ENCODE data around the gene BMP15.

BMP15 gene

DNA sequence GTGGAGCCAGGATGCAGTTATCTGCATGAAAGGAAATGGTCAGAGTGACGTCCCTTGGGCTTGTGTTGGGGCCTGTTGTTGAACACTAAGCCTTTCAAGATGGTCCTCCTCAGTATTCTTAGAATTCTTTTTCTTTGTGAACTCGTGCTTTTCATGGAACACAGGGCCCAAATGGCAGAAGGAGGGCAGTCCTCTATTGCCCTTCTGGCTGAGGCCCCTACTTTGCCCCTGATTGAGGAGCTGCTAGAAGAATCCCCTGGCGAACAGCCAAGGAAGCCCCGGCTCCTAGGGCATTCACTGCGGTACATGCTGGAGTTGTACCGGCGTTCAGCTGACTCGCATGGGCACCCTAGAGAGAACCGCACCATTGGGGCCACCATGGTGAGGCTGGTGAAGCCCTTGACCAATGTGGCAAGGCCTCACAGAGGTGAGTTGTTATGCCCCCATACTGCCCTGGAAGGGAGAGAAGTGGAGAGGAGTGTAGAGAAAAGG, at the start of gene BMP15:
TSS of gene BMP15 (plus strand) at position 51 of the 492 bp plus-strand sequence. CDS start at position 100, 49 bp downstream.
- TF ChIP-seq, protein P1, sequence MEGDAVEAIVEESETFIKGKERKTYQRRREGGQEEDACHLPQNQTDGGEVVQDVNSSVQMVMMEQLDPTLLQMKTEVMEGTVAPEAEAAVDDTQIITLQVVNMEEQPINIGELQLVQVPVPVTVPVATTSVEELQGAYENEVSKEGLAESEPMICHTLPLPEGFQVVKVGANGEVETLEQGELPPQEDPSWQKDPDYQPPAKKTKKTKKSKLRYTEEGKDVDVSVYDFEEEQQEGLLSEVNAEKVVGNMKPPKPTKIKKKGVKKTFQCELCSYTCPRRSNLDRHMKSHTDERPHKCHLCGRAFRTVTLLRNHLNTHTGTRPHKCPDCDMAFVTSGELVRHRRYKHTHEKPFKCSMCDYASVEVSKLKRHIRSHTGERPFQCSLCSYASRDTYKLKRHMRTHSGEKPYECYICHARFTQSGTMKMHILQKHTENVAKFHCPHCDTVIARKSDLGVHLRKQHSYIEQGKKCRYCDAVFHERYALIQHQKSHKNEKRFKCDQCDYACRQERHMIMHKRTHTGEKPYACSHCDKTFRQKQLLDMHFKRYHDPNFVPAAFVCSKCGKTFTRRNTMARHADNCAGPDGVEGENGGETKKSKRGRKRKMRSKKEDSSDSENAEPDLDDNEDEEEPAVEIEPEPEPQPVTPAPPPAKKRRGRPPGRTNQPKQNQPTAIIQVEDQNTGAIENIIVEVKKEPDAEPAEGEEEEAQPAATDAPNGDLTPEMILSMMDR (conservative IDR thresholded peaks at IDR 0.05): no peak
- no peak within 1 kb of the TSS for H3K27ac ChIP-seq

DNA sequence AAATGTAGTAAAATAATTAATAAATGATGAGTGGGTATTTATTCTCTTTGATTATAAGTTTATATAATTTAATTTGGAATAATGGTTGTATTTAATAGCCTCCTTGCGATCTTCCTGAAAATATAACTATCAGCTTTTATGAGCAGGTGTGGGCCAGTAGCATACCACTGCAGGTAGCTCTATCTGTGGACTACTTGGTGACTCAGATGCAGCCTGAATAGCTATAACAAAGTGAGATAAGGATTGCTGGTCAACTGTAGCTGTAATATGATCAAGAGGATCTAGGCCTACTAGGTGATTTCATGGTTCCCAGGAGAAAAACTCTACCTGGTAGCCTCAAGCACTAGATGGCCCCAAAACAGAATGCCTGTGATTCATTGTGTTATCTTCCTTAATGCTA, 47.1 kb upstream of the BMP15 start:
- H3K27ac ChIP-seq: no peak overlapping the region
- TF ChIP-seq, protein P1 (conservative IDR thresholded peaks at IDR 0.05): no peak

DNA sequence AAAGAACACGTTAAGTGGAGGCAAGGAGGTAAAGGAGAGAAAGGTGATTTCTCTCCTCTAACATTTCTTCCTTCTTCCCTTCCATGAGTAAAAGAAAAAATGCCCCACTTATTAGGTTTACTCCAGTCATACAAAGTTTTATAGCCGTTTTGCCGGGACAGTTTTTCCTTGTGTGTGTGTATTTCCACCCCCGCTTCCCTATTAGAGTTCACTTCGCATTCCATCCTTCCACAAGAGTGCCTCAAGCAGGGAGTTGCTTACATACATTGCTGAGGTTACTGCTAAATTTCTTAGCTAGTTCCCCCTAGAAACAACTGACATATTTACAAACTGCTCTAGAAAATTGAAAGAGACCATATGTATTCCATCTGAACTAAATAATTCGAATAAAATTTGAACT, 45.2 kb upstream of the BMP15 start:
- H3K27ac ChIP-seq: no peak overlapping the region
- TF ChIP-seq, protein P1 (conservative IDR thresholded peaks at IDR 0.05): no peak

DNA sequence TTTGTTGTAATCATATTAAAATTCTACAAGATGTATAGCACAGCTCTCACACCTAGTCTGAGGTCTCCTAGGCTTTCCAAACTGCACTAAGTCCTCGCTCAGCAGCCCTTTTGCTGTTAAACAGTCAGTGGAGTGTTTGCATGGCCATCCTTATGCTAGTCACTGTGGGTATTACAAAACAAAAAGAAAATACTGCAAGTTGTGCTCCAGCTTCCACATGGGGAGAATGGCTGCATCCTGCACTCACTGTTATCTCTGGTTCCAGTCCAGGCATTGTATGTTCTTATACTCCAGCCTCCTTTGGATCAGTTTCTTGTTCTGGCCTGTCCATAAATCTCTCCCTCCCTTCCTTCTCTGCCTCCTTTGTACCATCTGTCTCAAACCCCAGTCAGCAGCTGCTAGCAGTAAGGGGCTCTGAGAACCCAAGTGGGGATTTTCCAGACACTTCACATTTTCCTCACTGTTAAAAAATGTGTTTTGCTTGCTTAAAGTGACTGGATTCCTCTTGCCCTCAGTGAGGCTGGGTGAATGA, 38.5 kb upstream of the BMP15 start:
- H3K27ac ChIP-seq: no peak overlapping the region
- TF ChIP-seq, protein P1 (conservative IDR thresholded peaks at IDR 0.05): no peak

DNA sequence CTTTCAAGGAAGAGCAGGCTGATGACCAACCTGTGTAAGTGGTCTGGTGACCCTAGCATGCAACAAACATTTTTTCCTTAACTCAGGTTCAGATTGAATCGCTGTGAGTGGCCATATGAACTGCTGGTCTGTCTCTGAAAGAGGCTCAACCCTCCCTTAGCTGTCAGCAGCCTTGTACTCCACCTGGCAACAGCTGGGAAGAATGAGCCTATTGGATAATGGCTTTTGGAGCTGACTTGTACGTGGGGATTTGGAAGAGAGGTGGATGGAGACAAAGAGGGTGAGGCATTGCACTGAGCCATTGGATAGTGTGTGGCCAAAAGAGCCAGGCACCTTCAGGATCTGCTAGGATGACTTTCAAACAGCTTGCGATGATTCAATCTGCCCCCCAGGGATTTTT, 35.7 kb upstream of the BMP15 start:
- H3K27ac ChIP-seq: no peak overlapping the region
- TF ChIP-seq, protein P1 (conservative IDR thresholded peaks at IDR 0.05): no peak

DNA sequence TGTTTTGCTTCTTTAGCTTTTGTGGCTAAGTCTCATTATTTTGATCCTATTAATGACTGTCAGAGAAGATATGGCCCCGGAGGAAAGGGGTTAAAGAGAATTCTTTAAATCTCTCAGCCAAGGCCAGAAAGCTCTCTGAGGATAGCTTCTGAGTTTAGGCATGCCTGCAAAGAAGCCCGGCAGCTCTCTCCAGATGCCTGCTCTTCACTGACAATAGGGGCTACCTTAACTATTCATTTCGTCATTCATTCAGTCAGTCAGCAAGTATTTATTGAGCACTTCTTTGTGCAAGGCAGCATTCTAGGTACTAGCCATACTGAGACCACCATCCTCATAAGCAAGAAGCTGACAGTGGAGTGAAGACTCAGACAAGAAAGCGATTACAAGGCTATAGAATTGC, 34.0 kb upstream of the BMP15 start:
- TF ChIP-seq, protein P1 (conservative IDR thresholded peaks at IDR 0.05): no peak
- H3K27ac ChIP-seq: no peak overlapping the region

DNA sequence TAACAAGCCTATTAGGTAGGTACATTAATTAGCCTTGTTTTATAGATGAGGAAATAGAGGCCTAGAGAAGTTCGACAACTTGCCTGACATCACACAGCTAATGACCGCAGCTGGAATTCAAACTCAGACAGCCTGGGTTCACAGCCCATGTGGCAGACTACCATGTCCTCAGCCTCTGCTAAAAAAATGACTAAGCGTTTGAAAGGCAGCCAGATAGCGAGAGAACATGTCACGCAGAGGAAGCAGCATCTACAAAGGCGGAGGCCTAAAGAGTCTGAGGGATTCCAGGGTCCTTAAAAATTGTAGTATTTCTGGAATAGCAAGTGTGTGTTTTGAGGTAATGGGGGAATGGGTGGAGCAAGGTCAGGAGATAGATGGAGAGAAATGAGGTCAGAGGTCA, 33.2 kb upstream of the BMP15 start:
- TF ChIP-seq, protein P1 (conservative IDR thresholded peaks at IDR 0.05): no peak

More for the DNA sequence above, 33.2 kb upstream of the BMP15 start:
- no peak overlapping the region for H3K27ac ChIP-seq
